ENCODE measurements around the gene CARM1. TPM values are rescaled to one million over a fixed set of nuclear protein-coding genes. Genes with fewer than 3 reads are reported as not detected.
"Not testable (repeated sequence)": the region's sequence is repeated elsewhere in the genome, so short reads cannot be mapped to it uniquely, and the experiment has no call there.

CARM1 gene
- total RNA-seq, 1 donor from 2014 or later: 34.4 TPM

DNA sequence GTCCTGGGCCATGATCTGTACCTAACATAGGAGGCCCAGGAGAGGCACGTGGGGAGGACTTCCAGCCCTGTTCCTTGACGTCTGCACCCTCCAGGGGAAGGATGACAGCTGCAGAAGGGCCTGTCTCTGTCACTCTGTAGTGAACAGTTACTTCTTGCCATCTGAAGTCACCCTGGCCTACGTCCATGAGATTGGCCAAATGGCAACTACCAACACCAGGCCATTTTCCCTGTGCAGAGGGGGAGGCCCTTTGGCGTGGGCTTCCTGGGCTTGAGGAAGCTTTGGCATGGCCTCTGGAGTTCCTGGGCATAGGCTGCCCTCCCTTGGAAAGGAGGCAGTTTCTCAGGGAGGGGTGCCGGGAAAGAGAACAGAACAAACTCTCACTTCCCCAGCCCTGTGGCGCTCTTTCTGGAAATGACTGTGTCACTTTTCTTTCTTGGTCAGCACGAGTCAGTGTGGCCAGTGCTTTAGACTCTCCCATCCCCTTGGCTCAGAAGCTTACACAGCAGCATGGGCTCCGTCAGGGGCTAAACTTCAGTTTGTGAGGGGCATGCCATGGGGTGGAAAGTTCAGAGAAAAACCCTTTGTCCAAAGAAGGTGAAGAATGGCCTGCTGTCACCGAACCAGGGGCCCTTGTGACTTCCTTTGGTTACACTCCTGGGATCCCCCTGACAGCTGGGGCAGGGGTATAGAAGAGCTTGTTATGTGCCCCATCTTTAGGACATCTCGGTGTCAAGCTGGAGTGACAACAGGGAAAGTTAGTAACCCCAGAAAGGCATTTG lies 5.3 kb downstream of the CARM1 start:
- H3K9me3 Mint-ChIP-seq: no peaks in the 10 kb centered on the region
- no peak overlapping the region for H3K4me3 Mint-ChIP-seq
- H4K20me1 ChIP-seq (ENCODE audit: low read depth): peaks cover 87% of the 10 kb centered on the region
- no peaks in the 10 kb centered on the region for H3K27me3 ChIP-seq
- peak overlapping the region; percentile 46 for H3K27ac Mint-ChIP-seq
- H3K79me2 ChIP-seq (ENCODE audit: low read depth): peaks cover 100% of the 10 kb centered on the region
- no peak for TF ChIP-seq EZH2phosphoT487 (IDR thresholded peaks at IDR 0.05)
- no peak for TF ChIP-seq EZH2 (IDR thresholded peaks at IDR 0.05)
- TF ChIP-seq, protein P1, sequence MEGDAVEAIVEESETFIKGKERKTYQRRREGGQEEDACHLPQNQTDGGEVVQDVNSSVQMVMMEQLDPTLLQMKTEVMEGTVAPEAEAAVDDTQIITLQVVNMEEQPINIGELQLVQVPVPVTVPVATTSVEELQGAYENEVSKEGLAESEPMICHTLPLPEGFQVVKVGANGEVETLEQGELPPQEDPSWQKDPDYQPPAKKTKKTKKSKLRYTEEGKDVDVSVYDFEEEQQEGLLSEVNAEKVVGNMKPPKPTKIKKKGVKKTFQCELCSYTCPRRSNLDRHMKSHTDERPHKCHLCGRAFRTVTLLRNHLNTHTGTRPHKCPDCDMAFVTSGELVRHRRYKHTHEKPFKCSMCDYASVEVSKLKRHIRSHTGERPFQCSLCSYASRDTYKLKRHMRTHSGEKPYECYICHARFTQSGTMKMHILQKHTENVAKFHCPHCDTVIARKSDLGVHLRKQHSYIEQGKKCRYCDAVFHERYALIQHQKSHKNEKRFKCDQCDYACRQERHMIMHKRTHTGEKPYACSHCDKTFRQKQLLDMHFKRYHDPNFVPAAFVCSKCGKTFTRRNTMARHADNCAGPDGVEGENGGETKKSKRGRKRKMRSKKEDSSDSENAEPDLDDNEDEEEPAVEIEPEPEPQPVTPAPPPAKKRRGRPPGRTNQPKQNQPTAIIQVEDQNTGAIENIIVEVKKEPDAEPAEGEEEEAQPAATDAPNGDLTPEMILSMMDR (IDR thresholded peaks at IDR 0.05): no peak
- no peaks in the 10 kb centered on the region for H3K9me3 ChIP-seq (ENCODE audit: low read depth)
- no peak overlapping the region for H3K4me2 ChIP-seq
- no peak overlapping the region for H3K9ac ChIP-seq
- H3K4me1 Mint-ChIP-seq: peaks cover 49% of the 10 kb centered on the region
- H2AFZ ChIP-seq (replicated peaks): no peak overlapping the region
- peaks cover 27% of the 10 kb centered on the region for H3F3A ChIP-seq (ENCODE audit: low read depth)
- peaks cover 2% of the 10 kb centered on the region for H3K27me3 Mint-ChIP-seq (ENCODE audit: insufficient read depth, low read depth)
- no peak overlapping the region for H3K4me3 ChIP-seq
- H3K27ac ChIP-seq: peak overlapping the region; percentile 26
- H3K36me3 Mint-ChIP-seq: no peaks in the 10 kb centered on the region
- no peak for DNase-seq (ENCODE audit: low spot score)
- H3K36me3 ChIP-seq: no peaks in the 10 kb centered on the region
- H3K4me1 ChIP-seq: peaks cover 23% of the 10 kb centered on the region

DNA sequence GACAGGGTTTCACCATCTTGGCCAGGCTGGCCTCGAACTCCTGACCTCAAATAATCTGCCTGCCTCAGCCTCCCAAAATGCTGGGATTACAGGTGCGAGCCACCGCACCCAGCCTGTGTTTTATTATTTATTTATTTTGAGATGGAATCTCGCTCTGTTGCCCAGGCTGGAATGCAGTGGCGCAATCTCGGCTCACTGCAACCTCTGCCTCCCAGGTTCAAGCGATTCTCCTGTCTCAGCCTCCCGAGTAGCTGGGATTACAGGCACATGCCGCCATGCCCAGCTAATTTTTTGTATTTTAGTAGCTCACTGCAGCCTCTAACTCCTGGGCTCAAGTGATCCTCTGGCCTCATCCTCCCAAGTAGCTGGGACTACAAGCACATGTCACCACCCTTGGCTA lies 6.3 kb downstream of the CARM1 start:
- Histone ChIP-seq H4K20me1 (ENCODE audit: low read depth) (peaks cover 94% of the 10 kb centered on the region), H3F3A (ENCODE audit: low read depth) (peaks cover 27% of the 10 kb centered on the region), H3K79me2 (ENCODE audit: low read depth) (peaks cover 100% of the 10 kb centered on the region), H3K4me1 (peaks cover 28% of the 10 kb centered on the region)
- not testable (repeated sequence) for H3K27ac ChIP-seq; H3K27ac Mint-ChIP-seq; H3K4me2 ChIP-seq; H3K36me3 Mint-ChIP-seq; H3K27me3 Mint-ChIP-seq (ENCODE audit: insufficient read depth, low read depth); H3K4me3 ChIP-seq; H3K9ac ChIP-seq; H3K9me3 Mint-ChIP-seq; DNase-seq (ENCODE audit: low spot score); H3K4me3 Mint-ChIP-seq; H2AFZ ChIP-seq (replicated peaks); H3K9me3 ChIP-seq (ENCODE audit: low read depth); H3K36me3 ChIP-seq; H3K27me3 ChIP-seq
- H3K4me1 Mint-ChIP-seq: peaks cover 56% of the 10 kb centered on the region

DNA sequence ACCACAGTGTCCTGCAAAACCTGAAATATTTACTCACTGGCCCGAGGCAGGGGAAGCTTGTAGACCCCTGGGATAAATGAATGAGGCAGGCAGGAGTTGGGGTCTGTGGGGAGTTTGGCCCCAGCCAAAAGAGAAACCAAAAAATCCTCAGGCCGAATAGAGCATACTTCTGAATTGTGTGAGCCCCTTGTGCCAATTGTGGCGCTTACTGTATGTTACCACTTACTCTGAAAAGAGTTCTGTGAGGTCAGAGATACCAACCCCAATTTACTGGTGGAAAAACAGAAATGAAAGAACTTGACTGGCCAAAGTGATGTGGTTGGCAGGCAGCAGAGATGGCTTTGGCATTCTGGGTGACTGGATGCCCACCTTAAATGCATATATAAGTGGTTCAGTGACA lies 6.9 kb downstream of the CARM1 start:
- Histone ChIP-seq H3K9me3 (ENCODE audit: low read depth) (no peaks in the 10 kb centered on the region), H3K27ac (no peak overlapping the region), H2AFZ (replicated peaks) (no peak overlapping the region), H3K27me3 (no peaks in the 10 kb centered on the region), H4K20me1 (ENCODE audit: low read depth) (peaks cover 94% of the 10 kb centered on the region), H3K79me2 (ENCODE audit: low read depth) (peaks cover 100% of the 10 kb centered on the region), H3K36me3 (no peaks in the 10 kb centered on the region), H3K9ac (no peak overlapping the region), H3K4me3 (no peak overlapping the region), H3K4me1 (peaks cover 22% of the 10 kb centered on the region), H3K4me2 (no peak overlapping the region), H3F3A (ENCODE audit: low read depth) (peaks cover 21% of the 10 kb centered on the region)
- H3K9me3 Mint-ChIP-seq: no peaks in the 10 kb centered on the region
- TF ChIP-seq EZH2 (IDR thresholded peaks at IDR 0.05): no peak
- TF ChIP-seq EZH2phosphoT487 (IDR thresholded peaks at IDR 0.05): no peak
- TF ChIP-seq, protein P1 (IDR thresholded peaks at IDR 0.05): no peak
- DNase-seq (ENCODE audit: low spot score): no peak
- H3K4me1 Mint-ChIP-seq: peaks cover 56% of the 10 kb centered on the region
- no peak overlapping the region for H3K4me3 Mint-ChIP-seq
- H3K27me3 Mint-ChIP-seq (ENCODE audit: insufficient read depth, low read depth): peaks cover 2% of the 10 kb centered on the region
- H3K36me3 Mint-ChIP-seq: no peaks in the 10 kb centered on the region
- H3K27ac Mint-ChIP-seq: peak overlapping the region; percentile 29

DNA sequence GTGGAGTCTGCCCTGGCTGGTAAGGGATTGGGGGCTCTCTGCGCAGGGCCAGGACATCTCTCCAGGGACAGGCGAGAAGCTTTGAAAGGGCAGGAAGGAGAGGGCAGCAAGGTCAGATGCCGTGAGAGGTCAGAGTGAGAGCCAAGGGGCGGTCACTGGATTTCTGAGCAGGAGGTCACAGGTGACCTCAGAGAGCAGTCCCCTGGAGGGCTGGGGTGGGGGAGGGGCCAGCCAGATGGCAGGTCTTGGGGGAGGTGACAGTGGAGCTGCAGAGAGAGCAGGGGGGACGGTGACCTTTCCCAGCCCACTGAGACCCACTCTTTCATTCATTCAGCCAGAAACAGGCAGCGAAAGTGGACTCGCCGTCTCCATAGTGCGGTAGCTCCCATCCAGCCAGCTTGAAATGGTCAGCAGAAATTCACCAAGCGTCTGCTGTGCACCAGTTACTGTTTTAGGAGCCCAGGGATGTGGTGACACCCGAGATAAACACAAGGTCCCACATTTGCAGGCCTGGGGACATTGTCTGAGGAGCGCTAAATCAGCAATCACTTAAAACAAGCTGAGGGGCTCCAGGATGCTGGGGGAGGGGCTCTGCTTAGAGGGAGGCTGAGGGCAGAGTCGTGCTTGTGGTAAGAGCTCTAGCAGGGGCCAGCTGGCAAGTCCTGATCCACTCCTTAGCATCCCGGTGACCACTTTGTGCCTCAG lies 10.2 kb downstream of the CARM1 start:
- Histone ChIP-seq H3K4me1 (peaks cover 39% of the 10 kb centered on the region), H3K27me3 (no peaks in the 10 kb centered on the region), H4K20me1 (ENCODE audit: low read depth) (peaks cover 100% of the 10 kb centered on the region), H3K36me3 (no peaks in the 10 kb centered on the region), H2AFZ (replicated peaks) (no peak overlapping the region), H3K4me2 (peak overlapping the region; percentile 56), H3K9ac (no peak overlapping the region), H3F3A (ENCODE audit: low read depth) (peaks cover 24% of the 10 kb centered on the region), H3K27ac (peak overlapping the region; percentile 35), H3K79me2 (ENCODE audit: low read depth) (peaks cover 100% of the 10 kb centered on the region), H3K4me3 (no peak overlapping the region), H3K9me3 (ENCODE audit: low read depth) (no peaks in the 10 kb centered on the region)
- no peaks in the 10 kb centered on the region for H3K36me3 Mint-ChIP-seq
- peaks cover 69% of the 10 kb centered on the region for H3K4me1 Mint-ChIP-seq
- no peaks in the 10 kb centered on the region for H3K9me3 Mint-ChIP-seq
- no peak for TF ChIP-seq EZH2 (IDR thresholded peaks at IDR 0.05)
- TF ChIP-seq EZH2phosphoT487 (IDR thresholded peaks at IDR 0.05): no peak
- TF ChIP-seq, protein P1 (IDR thresholded peaks at IDR 0.05): no peak
- peak overlapping the region; percentile 68 for H3K27ac Mint-ChIP-seq
- H3K27me3 Mint-ChIP-seq (ENCODE audit: insufficient read depth, low read depth): no peaks in the 10 kb centered on the region
- peak overlapping the region; percentile 75 for H3K4me3 Mint-ChIP-seq
- peak; percentile 69 for DNase-seq (ENCODE audit: low spot score)
